Measurements from ENCODE around the gene GLIPR2.

- TF ChIP-seq POLR2A (IDR thresholded peaks at IDR 0.05): no peak
- TF ChIP-seq, protein P1, sequence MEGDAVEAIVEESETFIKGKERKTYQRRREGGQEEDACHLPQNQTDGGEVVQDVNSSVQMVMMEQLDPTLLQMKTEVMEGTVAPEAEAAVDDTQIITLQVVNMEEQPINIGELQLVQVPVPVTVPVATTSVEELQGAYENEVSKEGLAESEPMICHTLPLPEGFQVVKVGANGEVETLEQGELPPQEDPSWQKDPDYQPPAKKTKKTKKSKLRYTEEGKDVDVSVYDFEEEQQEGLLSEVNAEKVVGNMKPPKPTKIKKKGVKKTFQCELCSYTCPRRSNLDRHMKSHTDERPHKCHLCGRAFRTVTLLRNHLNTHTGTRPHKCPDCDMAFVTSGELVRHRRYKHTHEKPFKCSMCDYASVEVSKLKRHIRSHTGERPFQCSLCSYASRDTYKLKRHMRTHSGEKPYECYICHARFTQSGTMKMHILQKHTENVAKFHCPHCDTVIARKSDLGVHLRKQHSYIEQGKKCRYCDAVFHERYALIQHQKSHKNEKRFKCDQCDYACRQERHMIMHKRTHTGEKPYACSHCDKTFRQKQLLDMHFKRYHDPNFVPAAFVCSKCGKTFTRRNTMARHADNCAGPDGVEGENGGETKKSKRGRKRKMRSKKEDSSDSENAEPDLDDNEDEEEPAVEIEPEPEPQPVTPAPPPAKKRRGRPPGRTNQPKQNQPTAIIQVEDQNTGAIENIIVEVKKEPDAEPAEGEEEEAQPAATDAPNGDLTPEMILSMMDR (IDR thresholded peaks at IDR 0.05 in 4 of 5, conservative IDR thresholded peaks at IDR 0.05 in 1 of 5): no peak
Observed at GRCh38 chr9:36194326-36195000, 57.9 kb downstream of the GLIPR2 start.
